Liver (tissue), 9 donors: Measurements from ENCODE around the gene EXOC7. TPM values are rescaled to one million over a fixed set of nuclear protein-coding genes. Genes with fewer than 3 reads are reported as not detected.

Experiments used
- DNase-seq: peaks from one replicate; pipeline ENCODE4 v3.0.0-alpha.2; 2017; ENCODE audit warnings: low spot score
- H3K27ac ChIP-seq, 2 donors: one replicate each; pipeline ENCODE4 v1.7.0; 2013; ENCODE audit warnings: inconsistent platforms in 2 of 2, low read length in 2 of 2, control low read depth in 1 of 2, low read depth in 1 of 2, mild to moderate bottlenecking in 1 of 2
- H3K27me3 ChIP-seq, 4 donors: one replicate each; pipeline versions ENCODE4 v1.6.1 to v1.7.0; 2013; ENCODE audit warnings: low read length in 3 of 4, inconsistent platforms in 1 of 4, mild to moderate bottlenecking in 1 of 4, moderate library complexity in 1 of 4; ENCODE audit not compliant: control insufficient read depth in 4 of 4, insufficient read depth in 4 of 4
- H3K36me3 ChIP-seq, 4 donors: one replicate each; pipeline versions ENCODE4 v1.6.1 to v1.7.0; 2013; ENCODE audit warnings: low read length in 3 of 4, mild to moderate bottlenecking in 3 of 4, low read depth in 1 of 4, moderate library complexity in 1 of 4; ENCODE audit not compliant: control insufficient read depth in 4 of 4, insufficient read depth in 3 of 4
- H3K4me1 ChIP-seq, 4 donors: one replicate each; pipeline versions ENCODE4 v1.6.1 to v1.7.0; 2013; ENCODE audit warnings: low read length in 3 of 4, mild to moderate bottlenecking in 3 of 4, moderate library complexity in 1 of 4; ENCODE audit not compliant: control insufficient read depth in 4 of 4, insufficient read depth in 4 of 4
- H3K4me3 ChIP-seq, 3 donors: one replicate each; pipeline versions ENCODE4 v1.6.1 to v1.7.0; 2013; ENCODE audit warnings: low read length in 3 of 3, control low read depth in 1 of 3, low read depth in 1 of 3, mild to moderate bottlenecking in 1 of 3
- H3K9ac ChIP-seq, 2 donors: one replicate each; pipeline ENCODE4 v1.7.0; 2013; ENCODE audit warnings: low read length in 2 of 2, mild to moderate bottlenecking in 2 of 2, moderate library complexity in 2 of 2, control low read depth in 1 of 2, low read depth in 1 of 2
- H3K9me3 ChIP-seq, 4 donors: one replicate each; pipeline versions ENCODE4 v1.6.1 to v1.7.0; 2013; ENCODE audit warnings: low read length in 3 of 4; ENCODE audit not compliant: control insufficient read depth in 4 of 4
- FOXA2 ChIP-seq: IDR thresholded peaks from 2 replicates; pipeline ENCODE4 v1.6.1; 2016; ENCODE audit warnings: antibody characterized with exemption
- GABPA ChIP-seq, 2 donors: IDR thresholded peaks in 1 of 2; conservative IDR thresholded peaks in 1 of 2; 2 replicates each; pipeline ENCODE4 v1.6.1; 2016; ENCODE audit warnings: antibody characterized with exemption in 2 of 2, mild to moderate bottlenecking in 1 of 2, moderate library complexity in 1 of 2
- HNF4A ChIP-seq, 2 donors: conservative IDR thresholded peaks; 2 replicates each; pipeline ENCODE4 v1.6.1; 2016; ENCODE audit warnings: antibody characterized with exemption in 2 of 2, mild to moderate bottlenecking in 2 of 2
- JUND ChIP-seq, 2 donors: IDR thresholded peaks; 2 replicates each; pipeline ENCODE4 v1.6.1; 2016; ENCODE audit warnings: antibody characterized with exemption in 2 of 2
- RAD21 ChIP-seq, 2 donors: IDR thresholded peaks; 2 replicates each; pipeline ENCODE4 v1.6.1; 2016; ENCODE audit warnings: antibody characterized with exemption in 2 of 2, mild to moderate bottlenecking in 2 of 2
- RXRA ChIP-seq, 2 donors: IDR thresholded peaks; 2 replicates each; pipeline ENCODE4 v1.6.1; 2017 to 2018; ENCODE audit warnings: antibody characterized with exemption in 2 of 2, mild to moderate bottlenecking in 1 of 2
- YY1 ChIP-seq: IDR thresholded peaks from 2 replicates; pipeline ENCODE4 v1.6.1; 2016; ENCODE audit warnings: antibody characterized with exemption, mild to moderate bottlenecking
- WGBS: extraction: QIAGEN DNeasy Blood & Tissue Kit; methylation state at CpG from one replicate; pipeline ENCODE4 v1.1.7; 2013; 5-methylcytosine and 5-hydroxymethylcytosine counted together
- polyA plus RNA-seq, 2 donors: library from polyadenylated mRNA; stranded (reverse) in 1 of 2; unstranded in 1 of 2; fragments of 200-250 nt in 1 of 2; fragments of >200 nt in 1 of 2; fragmentation: Nextera tagmentation in 1 of 2; extraction: Ambion mirVana in 1 of 2; gene quantifications; one replicate each; pipeline versions ENCODE4 v1.2.1 to v1.2.3, GENCODE V29; 2013 to 2015
- total RNA-seq, 2 donors: library from RNA; depleted of rRNA; stranded (reverse); fragments of >200 nt; gene quantifications; one replicate each; pipeline ENCODE4 v1.2.3, GENCODE V29; 2014
- TF ChIP-seq, protein P1 (sequence below): fragments of 150-350 bp; IDR thresholded peaks from 2 replicates; pipeline ENCODE4 v1.5.1; 2017; ENCODE audit warnings: improper control_type of control experiment, low read depth, low read length; ENCODE audit not compliant: missing input control
- TF ChIP-seq, protein P2 (sequence below): IDR thresholded peaks from 2 replicates; pipeline ENCODE4 v1.6.1; 2016; ENCODE audit warnings: antibody characterized with exemption
- TF ChIP-seq, protein P3 (sequence below): IDR thresholded peaks from 2 replicates; pipeline ENCODE4 v1.6.1; 2016; ENCODE audit warnings: antibody characterized with exemption
- donor health status: healthy.
- donor health status: healthy.
- donor health status: healthy.
- donor health status: healthy.
- donor health status: healthy.

The EXOC7 gene
- total and polyA plus RNA-seq, 4 donors, result 28.0 to 64.8 (median 38.2) TPM

DNA sequence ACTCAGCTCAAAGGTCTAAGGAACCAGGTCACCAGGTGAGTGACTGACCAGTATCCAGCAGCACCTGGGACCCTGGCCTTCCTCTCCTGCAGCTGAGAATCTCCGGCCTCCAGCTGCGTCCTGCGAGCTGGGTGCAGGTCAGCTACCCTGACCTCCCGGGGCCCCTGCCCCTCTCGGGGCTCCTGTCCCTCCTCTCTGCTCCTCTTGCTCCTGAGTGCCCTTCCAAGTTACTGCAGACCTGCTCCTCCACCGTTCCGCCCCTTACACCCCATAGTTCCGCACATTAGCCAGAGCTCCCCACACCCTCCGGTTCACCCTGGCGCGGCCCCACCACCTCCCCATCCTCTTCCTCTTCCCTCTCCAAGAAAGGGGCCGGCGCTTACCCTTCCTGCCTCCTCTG, 26.9 kb upstream of the EXOC7 start:
- H3K27me3 ChIP-seq, result no peaks in the 10 kb centered on the region
- H3K36me3 ChIP-seq, result no peaks in the 10 kb centered on the region
- H3K27ac ChIP-seq, result no peak overlapping the region
- no peaks in the 10 kb centered on the region for H3K4me1 ChIP-seq
- H3K4me3 ChIP-seq, result no peak overlapping the region
- H3K9ac ChIP-seq, result no peak overlapping the region
- H3K9me3 ChIP-seq, result no peaks in the 10 kb centered on the region
- no peak for DNase-seq
- TF ChIP-seq, protein P1, sequence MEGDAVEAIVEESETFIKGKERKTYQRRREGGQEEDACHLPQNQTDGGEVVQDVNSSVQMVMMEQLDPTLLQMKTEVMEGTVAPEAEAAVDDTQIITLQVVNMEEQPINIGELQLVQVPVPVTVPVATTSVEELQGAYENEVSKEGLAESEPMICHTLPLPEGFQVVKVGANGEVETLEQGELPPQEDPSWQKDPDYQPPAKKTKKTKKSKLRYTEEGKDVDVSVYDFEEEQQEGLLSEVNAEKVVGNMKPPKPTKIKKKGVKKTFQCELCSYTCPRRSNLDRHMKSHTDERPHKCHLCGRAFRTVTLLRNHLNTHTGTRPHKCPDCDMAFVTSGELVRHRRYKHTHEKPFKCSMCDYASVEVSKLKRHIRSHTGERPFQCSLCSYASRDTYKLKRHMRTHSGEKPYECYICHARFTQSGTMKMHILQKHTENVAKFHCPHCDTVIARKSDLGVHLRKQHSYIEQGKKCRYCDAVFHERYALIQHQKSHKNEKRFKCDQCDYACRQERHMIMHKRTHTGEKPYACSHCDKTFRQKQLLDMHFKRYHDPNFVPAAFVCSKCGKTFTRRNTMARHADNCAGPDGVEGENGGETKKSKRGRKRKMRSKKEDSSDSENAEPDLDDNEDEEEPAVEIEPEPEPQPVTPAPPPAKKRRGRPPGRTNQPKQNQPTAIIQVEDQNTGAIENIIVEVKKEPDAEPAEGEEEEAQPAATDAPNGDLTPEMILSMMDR, result no peak
- TF ChIP-seq RXRA (IDR thresholded peaks at IDR 0.05) (no peak), RAD21 (IDR thresholded peaks at IDR 0.05) (no peak), HNF4A (conservative IDR thresholded peaks at IDR 0.05) (no peak), GABPA (IDR thresholded peaks at IDR 0.05 in 1 of 2, conservative IDR thresholded peaks at IDR 0.05 in 1 of 2) (no peak)
- TF ChIP-seq, protein P2, sequence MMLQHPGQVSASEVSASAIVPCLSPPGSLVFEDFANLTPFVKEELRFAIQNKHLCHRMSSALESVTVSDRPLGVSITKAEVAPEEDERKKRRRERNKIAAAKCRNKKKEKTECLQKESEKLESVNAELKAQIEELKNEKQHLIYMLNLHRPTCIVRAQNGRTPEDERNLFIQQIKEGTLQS, result no peak
- TF ChIP-seq, protein P3, sequence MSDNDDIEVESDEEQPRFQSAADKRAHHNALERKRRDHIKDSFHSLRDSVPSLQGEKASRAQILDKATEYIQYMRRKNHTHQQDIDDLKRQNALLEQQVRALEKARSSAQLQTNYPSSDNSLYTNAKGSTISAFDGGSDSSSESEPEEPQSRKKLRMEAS, result no peak
- 70% methylated on average over 13 of the region's 13 CpGs for WGBS

DNA sequence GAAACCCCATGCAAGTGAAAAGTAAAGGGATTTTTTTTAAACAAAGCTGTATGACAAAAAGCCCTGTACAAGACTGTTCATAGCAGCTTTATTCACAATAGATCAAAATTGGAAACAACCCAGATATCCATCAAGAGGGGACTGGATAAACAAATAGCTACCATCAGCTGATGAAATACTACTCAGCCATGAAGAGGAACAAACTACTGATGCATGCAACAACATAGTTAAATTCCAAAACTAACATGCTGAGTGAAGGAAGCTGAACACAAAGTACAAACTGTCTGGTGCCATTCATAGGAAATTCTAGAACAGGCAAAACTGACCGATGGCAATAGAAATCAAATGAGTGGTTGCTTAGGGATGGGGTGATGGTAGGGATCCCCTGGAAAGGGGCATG, 22.3 kb upstream of the EXOC7 start:
- Histone ChIP-seq H3K9me3 (no peaks in the 10 kb centered on the region), H3K4me3 (no peak overlapping the region), H3K36me3 (no peaks in the 10 kb centered on the region), H3K27ac (no peak overlapping the region), H3K9ac (no peak overlapping the region), H3K27me3 (no peaks in the 10 kb centered on the region), H3K4me1 (peaks cover 0 to 7% (median 5%) of the 10 kb centered on the region in 4 donors)
- no peak for DNase-seq
- no peak for TF ChIP-seq YY1
- 96% methylated on average over 1 of the region's 1 CpG for WGBS

DNA sequence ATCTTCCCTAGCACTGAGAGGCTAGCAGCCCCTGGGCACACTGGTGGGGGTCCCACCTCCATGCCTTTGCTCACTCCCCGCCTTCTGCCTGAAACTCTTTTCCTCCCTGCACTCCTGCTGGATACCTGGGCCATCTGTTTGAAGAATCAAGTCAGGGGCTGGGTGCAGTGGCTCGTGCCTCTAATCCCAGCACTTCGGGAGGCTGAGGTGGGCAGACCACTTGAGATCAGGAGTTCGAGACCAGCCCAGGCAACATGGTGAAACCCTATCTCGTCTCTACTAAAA, 21.7 kb upstream of the EXOC7 start:
- no peak overlapping the region for H3K27ac ChIP-seq
- H3K27me3 ChIP-seq, result no peaks in the 10 kb centered on the region
- no peaks in the 10 kb centered on the region for H3K36me3 ChIP-seq
- H3K9ac ChIP-seq, result no peak overlapping the region
- H3K9me3 ChIP-seq, result no peaks in the 10 kb centered on the region
- DNase-seq, result no peak
- H3K4me1 ChIP-seq, result peaks cover 0 to 7% (median 5%) of the 10 kb centered on the region in 4 donors
- no peak overlapping the region for H3K4me3 ChIP-seq
- TF ChIP-seq JUND (IDR thresholded peaks at IDR 0.05), result no peak
- WGBS, result 88% methylated on average over 5 of the region's 5 CpGs

DNA sequence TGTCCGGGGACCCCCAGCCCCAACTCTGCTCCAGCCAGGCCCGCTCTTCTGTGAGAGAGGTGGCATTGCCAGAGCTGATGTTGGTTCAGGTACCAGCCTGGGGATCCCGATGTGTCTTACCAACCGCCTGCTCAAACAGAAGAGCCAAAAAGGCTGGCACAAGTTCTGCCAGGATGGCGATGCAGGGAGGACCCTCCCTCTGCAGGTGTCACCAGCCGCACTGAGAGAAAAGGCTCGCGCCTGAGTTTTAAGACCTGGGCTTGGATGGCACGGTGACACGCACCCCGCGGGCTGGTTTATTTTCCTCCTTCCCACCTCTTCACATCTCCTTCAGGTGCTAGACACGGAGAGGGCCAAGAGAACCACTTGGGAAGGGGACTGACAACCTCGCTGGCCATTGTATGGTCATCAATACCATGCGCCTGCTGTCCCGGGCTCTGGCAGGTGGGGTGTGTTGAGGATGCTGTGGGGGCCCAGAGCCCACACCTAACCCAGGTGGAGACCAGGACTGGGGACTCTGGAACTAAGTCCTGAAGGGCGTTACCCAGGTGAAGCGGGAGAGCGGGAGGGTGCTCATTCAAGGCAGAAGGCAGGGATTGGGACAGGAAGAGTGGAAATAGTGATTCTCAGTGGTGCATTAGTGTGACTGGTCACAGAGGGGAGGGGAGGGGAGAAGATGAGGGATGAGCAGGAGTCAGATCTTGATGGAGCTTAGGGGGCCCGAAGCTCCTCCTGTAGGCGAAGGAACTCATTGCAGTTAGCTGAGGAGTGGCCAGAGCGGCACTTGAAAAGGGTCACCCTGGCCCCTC, 21.2 kb upstream of the EXOC7 start:
- WGBS, result 89% methylated on average over 22 of the region's 22 CpGs
- no peak overlapping the region for H3K27ac ChIP-seq
- no peak overlapping the region for H3K4me3 ChIP-seq
- TF ChIP-seq RAD21 (IDR thresholded peaks at IDR 0.05) (no peak), FOXA2 (no peak)
- TF ChIP-seq, protein P2, result no peak
- no peak overlapping the region for H3K9ac ChIP-seq
- no peak for DNase-seq
- peaks cover 0 to 7% (median 5%) of the 10 kb centered on the region in 4 donors for H3K4me1 ChIP-seq
- H3K27me3 ChIP-seq, result no peaks in the 10 kb centered on the region
- H3K9me3 ChIP-seq, result no peaks in the 10 kb centered on the region
- no peaks in the 10 kb centered on the region for H3K36me3 ChIP-seq
